ENCODE results near the gene SLAMF9. TPM values are rescaled to one million over a fixed set of nuclear protein-coding genes. Genes with fewer than 3 reads are reported as not detected.
A peak's percentile ranks its signal among the peaks of the same experiment; 100 is the strongest.
"Not testable (repeated sequence)": the region's sequence is repeated elsewhere in the genome, so short reads cannot be mapped to it uniquely, and the experiment has no call there.

Gene SLAMF9
- polyA plus RNA-seq, 3 donors = not detected

- no peak for DNase-seq
Observed at GRCh38 chr1:159921700-159922504, 32.1 kb downstream of the SLAMF9 start.

DNA sequence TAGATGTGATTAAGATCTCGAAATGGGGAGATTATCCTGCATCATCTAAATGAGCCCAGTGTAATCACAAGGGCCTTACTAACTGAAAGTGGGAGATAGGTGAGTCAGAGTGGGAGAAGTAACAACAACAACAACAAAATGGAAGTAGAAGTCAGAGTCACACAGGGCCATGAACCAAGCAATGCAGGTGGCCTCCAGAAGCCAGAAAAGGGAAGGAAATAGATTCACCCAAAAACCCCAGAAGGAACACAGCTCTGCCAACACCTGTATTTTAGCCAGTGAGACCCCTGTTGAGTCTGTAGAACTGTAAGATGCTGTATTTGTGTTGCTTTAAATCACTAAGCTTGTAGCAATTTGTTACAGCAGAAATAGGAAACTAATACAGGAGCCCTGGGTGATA is 32.8 kb downstream of the SLAMF9 start:
- DNase-seq = no peak

DNA sequence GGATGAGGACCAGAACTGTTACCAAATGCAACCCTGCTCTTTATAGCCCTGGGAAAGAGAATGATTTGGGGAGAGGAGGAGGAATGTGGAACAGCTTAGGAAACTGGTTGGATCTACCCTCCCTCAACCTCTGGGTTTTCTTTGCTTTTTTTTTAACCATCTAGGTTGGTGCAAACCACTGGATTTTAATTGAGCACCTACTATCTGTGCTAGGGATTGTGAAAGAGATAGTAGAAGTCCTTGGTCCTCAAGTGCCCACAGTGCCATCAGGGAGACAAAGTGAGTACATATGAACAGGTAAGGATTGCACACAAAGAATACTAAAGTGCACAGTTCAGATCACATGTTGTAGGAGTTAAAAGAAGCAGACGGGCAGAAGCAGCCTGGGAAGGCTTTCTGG is 33.4 kb downstream of the SLAMF9 start:
- DNase-seq = no peak

DNA sequence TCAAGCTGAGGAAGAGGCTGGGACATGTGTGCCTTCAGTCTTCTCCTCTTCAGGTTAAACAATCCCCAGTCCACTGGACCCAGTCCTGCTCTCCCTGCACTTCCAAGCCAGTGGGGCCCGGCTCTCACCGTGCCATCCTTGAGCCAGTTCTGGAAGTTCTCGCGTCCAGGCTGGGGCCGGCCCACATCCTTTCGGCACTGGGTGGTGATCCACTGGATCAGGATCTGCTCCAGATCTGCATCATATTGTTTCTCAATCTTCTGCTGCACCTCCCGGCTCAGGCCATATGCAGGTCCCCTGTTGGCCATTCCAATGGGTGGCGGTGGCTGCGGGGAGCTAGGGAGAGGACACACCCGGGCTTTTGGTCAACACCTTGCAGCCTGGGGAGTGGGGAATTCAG is 33.8 kb downstream of the SLAMF9 start:
- no peak for DNase-seq

GRCh38 chr1:159919236-159919865 is 34.7 kb downstream of the SLAMF9 start:
- DNase-seq = no peak

- DNase-seq = no peak
Observed at GRCh38 chr1:159918352-159919200, 35.5 kb downstream of the SLAMF9 start.

DNA sequence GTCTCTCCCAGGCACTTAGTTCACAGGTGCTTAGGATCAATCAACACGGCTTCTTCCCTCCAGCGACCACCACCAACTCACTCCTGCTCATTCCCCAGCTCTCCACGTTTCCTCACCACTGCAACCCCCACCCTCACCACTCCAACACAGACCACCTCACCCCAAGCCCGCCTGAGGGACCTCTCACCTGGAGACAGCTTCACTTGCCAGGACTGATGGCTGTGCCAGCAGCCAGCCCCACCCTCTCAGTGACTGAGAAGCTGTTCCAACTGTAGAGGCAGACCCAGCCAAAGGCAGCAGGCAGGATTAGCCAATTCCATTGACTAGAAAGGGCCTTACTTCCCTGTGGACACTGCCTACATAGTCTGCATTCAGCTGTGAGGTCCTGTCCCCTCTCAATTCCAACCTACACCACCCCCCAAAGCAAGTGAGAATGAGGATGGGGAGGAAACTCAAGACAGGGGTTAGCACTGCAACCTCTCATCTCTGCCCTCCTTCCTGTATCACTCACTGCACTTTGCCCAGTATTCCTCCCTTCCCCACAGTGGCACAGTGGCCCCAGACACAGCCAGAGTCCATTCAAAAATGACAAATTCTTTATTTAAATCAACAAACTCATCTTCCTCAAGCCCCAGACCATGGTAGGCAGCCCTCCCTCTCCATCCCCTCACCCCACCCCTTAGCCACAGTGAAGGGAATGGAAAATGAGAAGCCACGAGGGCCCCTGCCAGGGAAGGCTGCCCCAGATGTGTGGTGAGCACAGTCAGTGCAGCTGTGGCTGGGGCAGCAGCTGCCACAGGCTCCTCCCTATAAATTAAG is 36.3 kb downstream of the SLAMF9 start:
- no peak for DNase-seq

- DNase-seq = peak; percentile 63
Observed at GRCh38 chr1:159916242-159917051, 37.6 kb downstream of the SLAMF9 start.

GRCh38 chr1:159915571-159916241 is 38.3 kb downstream of the SLAMF9 start:
- DNase-seq = no peak

DNA sequence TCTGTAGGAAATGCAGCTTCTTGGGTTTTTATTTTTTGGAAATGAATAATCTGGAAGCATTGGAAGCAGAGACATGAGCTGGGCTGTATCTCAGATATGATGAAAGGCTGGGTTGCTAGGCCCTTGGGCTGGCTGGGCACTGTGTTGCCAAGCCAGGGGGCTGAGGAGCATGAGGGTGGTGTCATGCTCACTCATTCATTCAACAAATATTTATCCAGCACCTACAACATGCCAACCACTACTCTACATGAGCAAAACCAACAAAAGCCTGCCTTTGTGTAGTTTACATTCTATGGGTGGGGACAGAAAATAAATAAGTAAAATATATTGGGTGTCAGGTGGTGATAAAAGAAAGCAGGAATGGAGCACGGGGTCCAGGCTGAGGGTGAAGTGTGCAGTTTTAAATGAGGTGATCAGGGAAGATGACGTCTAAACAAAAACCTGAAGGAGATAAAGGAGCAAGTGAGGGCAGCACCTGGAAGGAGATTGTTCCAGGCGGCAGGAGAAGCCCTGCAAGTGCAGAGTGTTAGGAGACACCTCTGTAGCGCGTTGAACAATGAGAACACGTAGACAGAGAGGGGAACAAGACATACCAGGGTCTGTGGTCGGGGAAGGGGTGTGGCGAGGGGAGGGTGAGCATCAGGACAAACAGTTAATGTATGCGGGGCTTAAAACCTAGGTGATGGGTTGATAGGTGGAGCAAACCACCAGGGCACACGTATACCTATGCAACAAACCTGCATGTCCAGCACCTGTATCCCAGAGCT is 39.6 kb downstream of the SLAMF9 start:
- no peak for DNase-seq

DNA sequence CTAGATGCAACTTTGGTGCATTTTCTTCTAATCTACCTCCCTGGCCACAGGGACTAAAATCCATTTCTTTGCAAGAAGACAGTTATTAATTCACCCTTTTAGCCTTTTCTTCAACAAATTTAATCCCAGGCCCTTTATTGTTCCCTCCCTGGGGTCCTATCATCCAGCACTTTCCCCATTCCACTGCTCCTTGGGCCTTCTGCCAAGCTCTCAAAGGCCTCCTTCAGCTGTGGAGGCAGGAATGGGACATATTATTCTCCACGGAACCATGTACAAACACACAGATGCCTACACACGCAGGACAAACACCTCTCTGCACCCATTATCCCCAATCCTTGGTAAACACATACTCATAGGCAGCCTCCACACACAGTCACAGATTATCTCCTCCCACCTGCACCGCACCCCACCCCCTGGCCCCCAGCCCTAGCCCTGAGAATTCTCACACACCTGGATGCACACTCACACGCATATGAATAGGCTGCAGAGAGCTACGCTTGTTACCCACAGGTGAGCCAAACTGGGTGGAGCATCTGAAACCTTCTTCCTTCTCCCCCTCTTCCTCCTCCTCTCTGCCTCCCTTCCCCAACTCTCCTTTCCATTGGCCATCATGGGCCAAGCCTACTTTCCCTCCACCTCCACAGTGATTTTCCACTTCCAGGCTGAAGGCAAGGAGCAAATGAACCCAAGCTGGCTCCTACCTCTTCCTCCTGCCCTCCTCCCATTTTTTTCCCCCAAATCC is 40.4 kb downstream of the SLAMF9 start:
- DNase-seq = no peak

- no peak for DNase-seq
Observed at GRCh38 chr1:159911326-159912070, 42.5 kb downstream of the SLAMF9 start.

DNA sequence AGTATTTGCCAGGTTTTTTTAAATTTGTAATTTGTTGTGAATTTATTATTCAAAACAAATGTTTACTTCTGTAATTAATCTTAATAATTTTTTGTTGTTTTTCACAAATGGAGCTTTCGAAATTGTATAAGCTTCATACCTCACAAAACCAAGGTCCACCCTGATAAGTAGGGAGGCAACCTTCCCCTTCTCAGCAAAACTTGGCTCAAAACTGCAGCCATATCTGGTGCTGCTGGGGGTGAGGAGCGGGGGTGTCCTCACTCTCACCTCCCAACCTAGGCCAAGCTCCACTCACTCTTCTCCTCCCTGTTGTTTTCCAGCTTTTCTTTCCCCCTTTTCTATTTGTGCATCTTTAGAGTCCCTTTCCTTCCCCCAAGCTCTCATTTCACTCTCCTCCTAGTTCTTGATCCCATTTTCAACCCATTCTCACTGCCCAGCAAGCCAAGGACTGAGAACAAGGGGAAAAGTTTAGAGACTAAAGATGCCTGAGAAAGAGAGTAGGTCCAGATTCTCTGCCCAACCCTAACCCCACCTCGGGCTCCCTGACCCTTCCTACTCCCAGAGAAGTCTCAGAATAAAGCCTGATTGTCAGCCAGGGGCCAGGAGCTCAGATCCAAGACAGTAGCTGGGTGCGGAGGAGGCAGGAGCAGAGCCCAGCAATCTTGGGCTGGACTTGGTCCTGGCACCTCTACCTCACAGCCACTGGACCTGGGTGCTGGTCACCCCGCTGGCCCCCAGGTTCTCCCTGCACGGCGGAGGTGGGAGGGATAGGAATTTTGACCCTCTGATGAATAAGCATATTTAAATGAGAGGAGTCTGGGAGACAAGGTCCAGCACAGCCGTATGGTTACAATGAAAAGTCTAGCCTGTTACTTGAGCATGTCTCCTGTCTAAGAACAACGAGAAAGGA is 45.8 kb downstream of the SLAMF9 start:
- DNase-seq = no peak

- DNase-seq = no peak
Observed at GRCh38 chr1:159906960-159907359, 47.1 kb downstream of the SLAMF9 start.

GRCh38 chr1:159904036-159904435 is 50.0 kb downstream of the SLAMF9 start:
- DNase-seq = not testable (repeated sequence)

GRCh38 chr1:159902541-159902940 is 51.5 kb downstream of the SLAMF9 start:
- DNase-seq = no peak

All from renal pelvis (tissue), 4 donors.